GM18519 (cell line): ENCODE data around the gene APH1B.

Experiments used
- ATAC-seq: cut with Tn5 transposase; IDR thresholded peaks from one replicate; pipeline ENCODE4 v1.9.1; 2021; ENCODE audit warnings: mild to moderate bottlenecking, moderate library complexity; ENCODE audit not compliant: unreplicated experiment, low FRiP score

The APH1B gene

GRCh38 chr15:63349156-63349555 lies 71.8 kb downstream of the APH1B start:
- no peak for ATAC-seq

GRCh38 chr15:63349621-63350020 lies 72.2 kb downstream of the APH1B start:
- no peak for ATAC-seq

DNA sequence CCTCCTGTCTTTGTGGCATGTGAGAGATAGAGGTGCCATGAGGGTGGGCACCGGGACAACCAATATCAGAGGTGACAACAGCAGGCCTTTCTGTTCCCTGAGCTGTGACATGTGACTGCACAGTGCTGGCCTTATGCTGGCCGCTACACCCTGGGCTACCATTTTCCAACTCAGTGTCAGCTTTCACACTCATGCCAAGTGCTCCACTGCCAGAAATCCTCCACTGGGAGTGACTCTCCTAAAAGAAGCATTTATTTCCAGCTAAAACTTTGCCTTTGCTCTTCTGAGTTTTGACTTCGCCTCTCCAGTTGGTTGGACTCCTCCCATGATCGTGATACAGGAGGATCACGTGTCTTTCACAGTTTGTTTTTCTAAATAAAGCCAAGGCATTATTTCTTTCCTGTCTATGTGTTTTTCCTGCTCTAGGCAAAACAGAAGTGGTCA lies 72.8 kb downstream of the APH1B start:
- ATAC-seq = no peak

- ATAC-seq = no peak
These were observed 73.8 kb downstream of the APH1B start for GRCh38 chr15:63351170-63351569.

GRCh38 chr15:63352808-63353207 lies 75.4 kb downstream of the APH1B start:
- no peak for ATAC-seq

DNA sequence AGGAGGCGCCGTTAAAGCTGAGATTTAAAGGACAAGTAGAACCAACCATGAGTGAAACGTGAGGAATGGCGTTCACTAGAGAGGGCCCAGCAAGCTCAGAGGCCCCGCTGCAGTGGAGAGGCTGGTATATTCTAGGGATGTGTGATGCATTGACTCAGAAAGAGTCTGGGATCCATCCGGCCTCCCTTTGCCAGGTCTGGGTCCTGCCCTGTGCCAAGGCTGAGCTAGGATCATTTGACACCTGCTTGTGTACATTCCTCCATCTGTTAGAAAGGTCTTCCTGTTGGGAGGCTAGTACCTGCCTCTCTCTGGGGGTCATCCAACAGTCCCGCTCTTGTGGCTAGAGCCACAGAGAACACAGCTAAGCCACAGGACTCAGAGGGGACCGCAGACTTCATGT lies 75.9 kb downstream of the APH1B start:
- no peak for ATAC-seq

- ATAC-seq = no peak
These were observed 76.5 kb downstream of the APH1B start for GRCh38 chr15:63353887-63354286.

DNA sequence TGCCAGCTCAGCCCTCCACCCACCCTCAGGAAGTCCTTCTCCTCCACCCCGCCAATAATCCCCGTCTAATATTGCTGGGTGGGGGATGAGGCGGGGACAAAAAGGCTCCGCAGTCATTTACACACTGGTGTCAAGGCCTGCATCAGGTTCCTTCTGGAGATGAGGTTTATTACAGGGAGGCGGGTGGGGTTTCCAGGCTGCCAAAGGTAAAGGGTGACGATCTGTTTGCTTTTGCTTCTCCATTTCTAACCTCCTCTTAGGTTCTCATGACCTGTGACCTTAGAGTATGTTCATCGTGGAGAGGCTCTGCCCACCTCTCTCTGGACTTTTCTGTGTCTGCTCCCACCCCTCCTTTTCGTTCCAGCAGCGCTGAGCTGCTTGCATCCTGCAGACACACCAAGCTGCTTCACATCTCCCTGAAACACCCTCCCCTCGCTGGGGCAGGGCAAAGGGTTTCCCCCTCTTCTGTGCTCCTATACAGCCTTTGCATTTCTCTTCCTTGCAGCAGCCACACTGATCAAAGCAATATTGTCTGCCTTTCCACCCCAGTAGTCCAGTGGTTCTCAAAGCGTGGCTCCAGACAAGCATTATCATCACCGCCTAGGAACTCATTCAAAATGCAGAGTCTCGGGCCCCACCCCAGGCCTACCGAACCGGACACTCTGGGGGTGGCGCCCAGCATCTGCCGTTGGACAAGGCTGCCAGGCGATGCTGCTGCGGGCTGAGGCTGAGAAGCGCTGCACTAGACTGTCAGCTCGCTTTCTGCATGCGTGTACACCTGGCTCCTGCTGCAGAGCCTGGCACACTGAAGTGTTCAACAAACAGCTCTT lies 77.6 kb downstream of the APH1B start:
- ATAC-seq = no peak

GRCh38 chr15:63357061-63357460 lies 79.7 kb downstream of the APH1B start:
- ATAC-seq = no peak

DNA sequence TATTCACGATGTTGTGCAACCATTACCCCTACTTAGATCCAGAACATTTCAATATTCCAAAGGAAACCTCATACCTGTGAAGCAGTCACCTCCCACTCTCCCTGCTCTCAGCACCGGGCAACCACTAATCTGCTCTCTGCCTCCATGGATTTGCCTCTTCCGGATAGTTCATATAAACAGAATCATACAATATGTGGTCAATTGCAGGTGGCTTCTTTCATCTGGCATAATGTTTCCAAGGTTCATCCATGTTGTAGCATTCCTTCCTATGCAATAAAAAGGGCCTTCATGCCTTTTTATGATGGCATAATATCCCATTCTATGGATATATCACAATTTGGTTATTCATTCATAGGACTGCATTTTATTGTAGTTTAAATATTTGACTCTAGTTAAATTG lies 80.3 kb downstream of the APH1B start:
- no peak for ATAC-seq

- ATAC-seq = no peak
These were observed 81.0 kb downstream of the APH1B start for GRCh38 chr15:63358241-63359029.
